Measurements from ENCODE around the gene PABPC1L. TPM values are rescaled to one million over a fixed set of nuclear protein-coding genes. Genes with fewer than 3 reads are reported as not detected.
"Not testable (repeated sequence)": the region's sequence is repeated elsewhere in the genome, so short reads cannot be mapped to it uniquely, and the experiment has no call there.

The PABPC1L gene
- 3.9 and 4.8 TPM in 2 replicates for total RNA-seq (2014; rRNA removed; shearing (Covaris generic))

DNA sequence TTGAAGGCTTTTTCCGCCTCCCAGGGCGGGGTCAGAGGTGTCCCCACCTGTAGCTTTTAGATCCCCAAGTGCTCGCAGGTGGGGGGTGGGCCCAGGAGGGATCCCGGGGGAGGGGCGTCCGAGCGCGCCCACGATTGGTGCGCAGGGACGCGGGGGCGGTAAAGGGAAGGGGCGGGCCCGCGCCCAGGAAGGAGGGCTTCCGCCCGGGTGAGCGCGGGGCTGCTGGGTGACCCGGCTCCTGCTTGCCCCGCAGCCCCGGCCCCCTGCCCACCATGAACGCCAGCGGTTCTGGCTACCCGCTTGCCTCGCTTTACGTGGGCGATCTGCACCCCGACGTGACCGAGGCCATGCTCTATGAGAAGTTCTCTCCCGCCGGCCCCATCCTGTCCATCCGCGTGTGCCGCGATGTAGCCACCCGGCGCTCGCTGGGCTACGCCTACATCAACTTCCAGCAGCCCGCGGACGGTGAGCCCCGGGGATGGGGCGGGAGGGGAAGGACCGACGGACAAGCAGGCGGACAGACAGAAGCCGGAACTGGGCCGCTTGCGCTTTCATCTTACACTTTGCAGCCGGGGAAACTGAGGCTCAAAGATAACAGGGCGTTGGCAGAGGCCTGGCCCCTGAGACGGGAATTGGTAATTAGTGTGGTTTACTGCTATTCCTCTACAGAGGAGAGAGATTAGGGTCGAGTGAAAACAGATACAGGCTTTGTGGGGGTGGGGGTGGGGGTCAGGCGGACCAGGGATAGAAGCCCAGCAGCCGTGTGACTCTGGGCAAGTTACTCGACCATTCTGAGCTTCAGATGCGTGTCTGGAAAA lies at the start of gene PABPC1L:
Gene PABPC1L (plus strand): TSS at position 189 of the 818 bp plus-strand sequence. CDS start 84 bp downstream, at position 273.
- H3K36me3 ChIP-seq, result peaks cover 56% of the 10 kb centered on the region
- H3K9me3 ChIP-seq (replicated peaks), result no peaks in the 10 kb centered on the region
- H3K4me3 ChIP-seq, result peak within 1 kb of the TSS; percentile 75
- peak; percentile 66 to 72 for DNase-seq (ENCODE audit: low read depth in 1 of 2, low spot score in 2 of 2)
- peaks cover 16% of the 10 kb centered on the region for H3K4me1 ChIP-seq (replicated peaks)
- no peaks in the 10 kb centered on the region for H3K27me3 ChIP-seq (replicated peaks)
- 0 out of 2 replicates have a peak within 1 kb of the TSS, but pooled peaks have one; percentile 22 for H3K27ac ChIP-seq

DNA sequence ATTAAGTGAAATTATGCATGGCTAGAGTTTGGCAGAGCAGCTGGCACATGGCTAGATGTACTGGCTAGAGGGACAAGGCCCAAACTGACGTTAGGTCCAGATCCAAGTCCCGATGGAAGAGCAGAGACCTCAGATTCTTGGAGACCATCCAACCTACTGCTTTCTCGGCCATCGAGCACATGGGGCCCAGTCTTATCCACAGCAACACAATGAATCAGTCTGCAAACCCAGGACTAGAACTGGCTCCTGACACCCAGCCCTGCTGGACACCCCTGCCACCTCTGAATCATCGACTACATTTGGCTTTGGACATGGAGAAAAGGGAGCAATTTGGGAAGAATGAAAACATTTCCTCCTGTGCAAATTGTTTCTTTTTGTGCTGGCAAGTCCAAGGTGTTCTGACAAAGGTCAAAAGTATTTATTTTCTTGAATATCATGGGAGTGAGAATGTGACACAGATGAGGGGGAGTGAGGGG lies 48.3 kb upstream of the PABPC1L start:
- no peak overlapping the region for H3K4me3 ChIP-seq
- peaks cover 11% of the 10 kb centered on the region for H3K4me1 ChIP-seq (replicated peaks)
- DNase-seq (ENCODE audit: low read depth in 1 of 2, low spot score in 2 of 2), result peak; percentile 41 to 48
- no peaks in the 10 kb centered on the region for H3K36me3 ChIP-seq
- no peaks in the 10 kb centered on the region for H3K27me3 ChIP-seq (replicated peaks)
- H3K27ac ChIP-seq, result no peak overlapping the region
- no peaks in the 10 kb centered on the region for H3K9me3 ChIP-seq (replicated peaks)

DNA sequence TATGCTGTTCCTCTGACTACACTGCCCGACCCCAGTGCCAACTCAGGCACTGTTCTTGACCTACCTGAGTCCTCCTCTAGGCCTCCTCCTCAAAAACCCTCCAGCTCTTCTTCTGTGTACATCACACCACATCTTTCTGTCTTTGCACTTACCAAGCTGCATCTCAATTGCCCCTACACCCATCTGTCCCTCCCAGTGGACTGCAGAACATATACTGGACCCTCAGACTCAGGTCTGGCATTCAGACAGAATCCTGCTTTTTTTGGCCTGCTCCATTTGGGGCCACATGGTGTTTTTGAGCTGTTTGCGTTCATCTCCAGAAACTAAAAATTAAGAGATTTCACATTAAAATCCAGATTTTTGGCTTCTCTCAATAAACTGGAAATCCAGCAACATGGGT lies 47.6 kb upstream of the PABPC1L start:
- H3K9me3 ChIP-seq (replicated peaks), result no peaks in the 10 kb centered on the region
- H3K36me3 ChIP-seq, result no peaks in the 10 kb centered on the region
- DNase-seq (ENCODE audit: low read depth in 1 of 2, low spot score in 2 of 2), result no peak
- no peak overlapping the region for H3K4me3 ChIP-seq
- H3K27ac ChIP-seq, result no peak overlapping the region
- H3K4me1 ChIP-seq (replicated peaks), result peaks cover 15% of the 10 kb centered on the region
- H3K27me3 ChIP-seq (replicated peaks), result no peaks in the 10 kb centered on the region

DNA sequence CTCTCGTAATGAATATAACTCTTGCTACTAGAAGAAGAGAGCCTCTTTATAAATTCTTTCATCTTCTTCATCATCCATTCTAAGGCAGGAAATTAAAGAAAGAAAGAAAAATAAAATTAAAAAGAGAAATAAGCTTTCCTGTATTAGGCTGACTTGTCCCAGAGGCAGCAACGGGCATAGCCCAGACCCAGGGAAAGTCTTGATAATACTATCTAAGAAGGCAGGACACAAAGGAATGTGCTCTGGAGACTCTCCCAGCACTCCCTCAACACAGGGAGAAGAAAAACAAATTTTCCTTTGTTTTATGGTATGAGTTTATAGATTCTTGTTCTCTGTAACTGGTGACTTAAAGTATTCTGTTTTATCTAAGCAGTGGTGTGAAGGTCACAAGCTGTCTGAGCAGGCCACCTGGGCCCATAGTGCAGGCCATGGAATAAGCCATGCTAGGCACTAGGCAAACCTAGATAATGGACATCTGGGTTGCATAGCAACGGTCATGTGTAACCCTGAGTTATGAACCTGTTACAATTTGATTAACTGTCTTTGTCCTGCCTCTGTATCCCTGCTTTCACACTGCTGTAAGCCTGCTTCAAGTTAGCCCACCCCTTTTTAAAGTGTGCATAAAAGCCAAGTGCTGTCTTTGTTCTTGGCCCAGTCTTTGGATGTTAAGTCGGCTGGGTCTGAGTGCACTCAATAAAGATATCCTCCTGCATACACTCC lies 46.3 kb upstream of the PABPC1L start:
- not testable (repeated sequence) for H3K27me3 ChIP-seq (replicated peaks); H3K36me3 ChIP-seq; H3K27ac ChIP-seq; H3K9me3 ChIP-seq (replicated peaks); DNase-seq (ENCODE audit: low read depth in 1 of 2, low spot score in 2 of 2); H3K4me3 ChIP-seq
- H3K4me1 ChIP-seq (replicated peaks), result peaks cover 15% of the 10 kb centered on the region

DNA sequence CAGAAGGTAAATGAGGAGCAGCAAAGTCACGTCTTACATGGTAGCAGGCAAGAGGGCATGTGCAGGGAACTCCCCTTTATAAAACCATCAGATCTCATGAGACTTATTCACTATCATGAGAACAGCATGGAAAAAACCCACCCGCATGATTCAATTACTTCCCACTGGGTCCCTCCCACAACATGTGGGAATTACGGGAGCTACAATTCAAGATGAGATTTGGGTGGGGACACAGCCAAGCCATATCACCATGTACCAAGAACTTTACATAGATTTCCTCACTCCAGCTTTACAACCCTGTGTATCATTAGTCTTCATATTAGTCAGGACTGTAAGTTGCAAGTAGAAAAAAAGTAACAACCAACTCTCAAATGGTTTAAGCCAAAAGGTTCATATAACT lies 45.4 kb upstream of the PABPC1L start:
- H3K4me1 ChIP-seq (replicated peaks), result peaks cover 15% of the 10 kb centered on the region
- DNase-seq (ENCODE audit: low read depth in 1 of 2, low spot score in 2 of 2); H3K27ac ChIP-seq; H3K36me3 ChIP-seq; H3K9me3 ChIP-seq (replicated peaks); H3K4me3 ChIP-seq: not testable (repeated sequence)
- H3K27me3 ChIP-seq (replicated peaks), result peaks cover 16% of the 10 kb centered on the region

DNA sequence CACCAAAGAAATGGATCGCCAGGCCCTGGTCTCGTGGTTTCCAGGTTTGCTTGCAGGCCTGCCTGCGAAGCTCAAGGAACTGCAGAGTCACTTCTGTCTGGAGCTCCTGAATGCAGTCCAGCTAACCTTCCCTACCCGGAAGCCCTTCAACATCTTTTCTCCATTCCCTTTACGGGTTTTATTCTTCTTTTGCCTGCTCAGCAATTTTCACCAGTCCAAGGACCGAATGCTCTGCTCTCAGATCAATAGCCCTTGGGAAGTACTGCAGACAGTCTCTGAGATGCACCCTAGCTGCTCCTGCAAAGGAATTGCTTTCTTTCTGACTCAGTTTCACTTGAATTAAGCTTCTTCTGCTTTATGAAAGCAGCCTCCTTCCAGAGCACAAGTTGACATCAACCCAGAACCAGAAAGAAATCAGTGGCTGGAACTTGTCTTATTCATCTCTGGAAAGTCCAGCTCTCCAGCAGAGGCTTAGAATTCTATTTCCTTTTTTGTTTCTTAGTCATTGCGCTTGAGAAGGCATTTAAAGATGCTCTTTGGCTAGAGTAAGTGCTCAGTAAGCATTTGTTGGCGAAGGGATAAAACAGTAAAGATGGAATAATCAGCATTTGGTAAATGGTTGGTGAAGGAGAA lies 43.0 kb upstream of the PABPC1L start:
- Histone ChIP-seq H3K27ac (no peak overlapping the region), H3K36me3 (no peaks in the 10 kb centered on the region), H3K27me3 (replicated peaks) (peaks cover 16% of the 10 kb centered on the region), H3K4me3 (no peak overlapping the region), H3K9me3 (replicated peaks) (no peaks in the 10 kb centered on the region), H3K4me1 (replicated peaks) (peaks cover 9% of the 10 kb centered on the region)
- no peak for DNase-seq (ENCODE audit: low read depth in 1 of 2, low spot score in 2 of 2)

DNA sequence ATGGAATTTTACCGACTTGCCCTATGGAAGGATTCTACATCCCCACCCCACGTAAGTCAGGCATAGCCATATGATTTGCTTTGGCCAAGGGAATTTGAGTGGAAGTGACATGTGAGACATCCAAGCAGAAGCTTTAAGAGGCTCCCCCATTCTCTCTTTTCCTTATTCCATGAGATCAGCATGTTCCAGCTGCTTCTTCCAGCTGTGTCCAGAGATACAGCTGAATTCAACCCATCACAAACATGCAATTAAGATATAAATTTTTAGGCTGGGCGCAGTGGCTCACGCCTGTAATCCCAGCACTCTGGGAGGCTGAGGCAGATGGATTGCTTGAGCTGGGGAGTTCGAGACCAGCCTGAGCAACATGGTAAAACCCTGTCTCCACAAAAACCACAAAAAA lies 40.4 kb upstream of the PABPC1L start:
- H3K36me3 ChIP-seq, result no peaks in the 10 kb centered on the region
- H3K4me3 ChIP-seq, result no peak overlapping the region
- 0 out of 2 replicates have a peak, but pooled peaks cover 4% of the 10 kb centered on the region for H3K4me1 ChIP-seq (replicated peaks)
- no peak for DNase-seq (ENCODE audit: low read depth in 1 of 2, low spot score in 2 of 2)
- H3K9me3 ChIP-seq (replicated peaks), result no peaks in the 10 kb centered on the region
- no peak overlapping the region for H3K27ac ChIP-seq
- H3K27me3 ChIP-seq (replicated peaks), result peaks cover 16% of the 10 kb centered on the region

DNA sequence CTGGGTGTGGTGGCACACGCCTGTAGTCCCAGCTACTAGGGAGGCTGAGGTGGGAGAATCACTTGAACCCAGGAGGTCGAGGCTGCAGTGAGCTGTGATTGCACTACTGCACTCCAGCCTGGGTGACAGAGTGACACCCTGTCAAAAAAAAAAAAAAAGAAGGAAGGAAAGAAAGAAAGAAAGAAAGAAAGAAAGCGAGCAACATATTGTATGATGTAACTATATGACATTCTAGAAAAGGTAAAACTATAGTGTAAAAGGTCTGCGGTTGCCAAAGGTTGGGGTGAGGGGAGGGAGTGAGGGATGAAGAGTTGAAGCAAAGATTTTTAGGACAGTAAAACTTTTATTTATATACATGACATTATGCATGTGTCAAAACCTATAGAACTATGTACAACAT lies 27.5 kb upstream of the PABPC1L start:
- Histone ChIP-seq H3K36me3 (peaks cover 16% of the 10 kb centered on the region), H3K4me1 (replicated peaks) (peaks cover 12% of the 10 kb centered on the region), H3K27me3 (replicated peaks) (peaks cover 12% of the 10 kb centered on the region)
- H3K27ac ChIP-seq; DNase-seq (ENCODE audit: low read depth in 1 of 2, low spot score in 2 of 2); H3K4me3 ChIP-seq; H3K9me3 ChIP-seq (replicated peaks): not testable (repeated sequence)

DNA sequence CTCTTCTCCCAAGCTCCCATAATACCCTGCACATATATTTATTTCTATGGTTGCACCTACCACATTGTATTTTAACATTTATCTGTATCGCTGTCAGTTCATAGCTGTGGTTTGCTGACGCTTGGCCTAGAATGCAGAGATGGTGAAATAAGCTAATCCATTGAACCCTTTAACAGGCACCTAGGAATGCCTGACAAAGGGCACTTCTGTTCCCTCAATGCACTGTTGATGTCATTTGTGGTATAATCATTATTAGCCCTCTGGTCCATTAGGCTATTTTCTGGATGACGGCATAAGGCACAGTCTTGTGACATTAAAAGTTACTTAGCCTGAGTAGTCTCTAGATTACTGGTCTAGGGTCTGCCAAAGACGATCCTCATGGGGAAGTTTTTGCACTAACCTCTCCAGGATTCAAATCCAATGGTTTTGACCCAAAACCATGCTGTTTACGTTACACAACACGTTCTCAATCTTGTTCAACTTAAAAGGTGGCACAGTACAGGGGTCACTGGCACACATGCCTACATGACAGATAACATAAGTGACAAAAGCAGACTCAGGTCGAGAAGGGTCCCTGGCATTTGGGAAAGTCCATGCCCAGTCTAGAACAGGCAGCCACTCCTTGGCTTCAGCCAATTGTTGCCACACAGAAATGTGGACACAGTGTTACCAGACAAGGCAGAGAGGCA lies 26.5 kb upstream of the PABPC1L start:
- Histone ChIP-seq H3K4me1 (replicated peaks) (peaks cover 15% of the 10 kb centered on the region), H3K27ac (no peak overlapping the region), H3K27me3 (replicated peaks) (peaks cover 6% of the 10 kb centered on the region), H3K9me3 (replicated peaks) (no peaks in the 10 kb centered on the region), H3K4me3 (no peak overlapping the region), H3K36me3 (peaks cover 26% of the 10 kb centered on the region)
- DNase-seq (ENCODE audit: low read depth in 1 of 2, low spot score in 2 of 2), result no peak

DNA sequence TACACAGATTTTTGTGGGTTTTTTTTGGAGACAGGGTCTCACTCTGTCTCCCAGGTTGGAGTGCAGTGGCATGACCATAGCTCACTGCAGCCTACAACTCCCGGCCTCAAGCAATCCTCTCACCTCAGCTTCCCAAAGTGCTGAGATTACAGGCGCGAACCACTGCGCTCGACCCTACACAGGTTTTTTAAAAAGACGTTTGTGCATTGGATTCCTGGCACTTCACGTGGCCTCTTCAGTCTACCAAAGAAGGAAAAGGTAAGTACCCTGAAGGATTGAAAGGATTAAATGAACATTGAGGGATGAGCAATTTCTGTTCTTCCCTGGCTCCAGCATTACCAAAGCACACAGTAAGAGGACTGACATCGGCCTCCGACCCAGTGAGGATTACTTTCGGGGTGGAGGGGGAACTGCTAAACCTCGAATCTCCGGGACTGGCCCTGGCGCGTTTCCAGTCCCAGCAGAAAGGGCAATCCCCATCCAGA lies 24.9 kb upstream of the PABPC1L start:
- H3K4me3 ChIP-seq, result peak overlapping the region; percentile 93
- H3K27me3 ChIP-seq (replicated peaks), result no peaks in the 10 kb centered on the region
- H3K4me1 ChIP-seq (replicated peaks), result peaks cover 15% of the 10 kb centered on the region
- no peak overlapping the region for H3K27ac ChIP-seq
- H3K36me3 ChIP-seq, result peaks cover 42% of the 10 kb centered on the region
- DNase-seq (ENCODE audit: low read depth in 1 of 2, low spot score in 2 of 2), result no peak
- no peaks in the 10 kb centered on the region for H3K9me3 ChIP-seq (replicated peaks)

DNA sequence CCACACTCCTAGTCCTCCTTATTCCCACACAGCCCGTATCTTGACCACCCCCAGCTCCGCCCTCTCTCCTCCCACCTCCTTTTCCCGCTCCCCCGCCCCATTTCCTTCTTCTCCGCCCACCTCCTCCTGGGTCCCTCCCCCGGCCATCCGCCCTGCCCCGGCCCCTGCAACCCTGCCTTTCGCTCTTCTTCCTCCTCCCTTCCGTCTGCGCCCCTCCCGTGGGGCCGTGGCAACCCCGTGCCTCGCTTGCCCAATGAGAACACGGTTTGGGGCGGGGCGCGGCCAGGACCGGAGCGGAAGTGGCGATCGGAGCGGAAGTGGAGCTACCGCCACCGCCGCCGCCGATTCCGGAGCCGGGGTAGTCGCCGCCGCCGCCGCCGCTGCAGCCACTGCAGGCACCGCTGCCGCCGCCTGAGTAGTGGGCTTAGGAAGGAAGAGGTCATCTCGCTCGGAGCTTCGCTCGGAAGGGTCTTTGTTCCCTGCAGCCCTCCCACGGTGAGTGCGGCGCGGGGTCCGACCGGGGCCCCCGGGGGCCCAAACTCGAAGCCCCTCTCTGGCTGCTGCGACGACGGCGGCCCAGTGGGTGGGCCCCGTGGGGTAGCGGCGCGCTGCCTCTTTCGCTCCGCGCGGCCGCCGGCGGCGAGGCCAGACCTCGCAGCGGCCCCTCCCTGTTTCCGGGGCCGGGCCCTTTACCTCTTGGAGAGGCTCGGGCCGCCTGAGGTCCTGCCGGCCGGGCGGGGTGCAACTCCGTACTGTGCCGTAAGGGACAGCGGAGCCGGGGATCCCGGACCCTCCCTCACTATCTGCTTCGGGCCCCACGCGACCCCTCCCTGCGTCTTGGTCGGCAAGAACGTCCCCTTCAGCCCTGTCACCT lies 24.2 kb upstream of the PABPC1L start, which contains the start of gene YWHAB:
Gene YWHAB (plus strand): TSS at position 314 of the 874 bp plus-strand sequence. CDS start 15,829 bp downstream, outside the sequence.
- no peaks in the 10 kb centered on the region for H3K27me3 ChIP-seq (replicated peaks)
- H3K4me3 ChIP-seq, result peak within 1 kb of the TSS; percentile 93
- DNase-seq (ENCODE audit: low read depth in 1 of 2, low spot score in 2 of 2), result peak; percentile 95 to 99
- peak within 1 kb of the TSS; percentile 86 for H3K27ac ChIP-seq
- peaks cover 45% of the 10 kb centered on the region for H3K36me3 ChIP-seq
- peaks cover 15% of the 10 kb centered on the region for H3K4me1 ChIP-seq (replicated peaks)
- no peaks in the 10 kb centered on the region for H3K9me3 ChIP-seq (replicated peaks)

DNA sequence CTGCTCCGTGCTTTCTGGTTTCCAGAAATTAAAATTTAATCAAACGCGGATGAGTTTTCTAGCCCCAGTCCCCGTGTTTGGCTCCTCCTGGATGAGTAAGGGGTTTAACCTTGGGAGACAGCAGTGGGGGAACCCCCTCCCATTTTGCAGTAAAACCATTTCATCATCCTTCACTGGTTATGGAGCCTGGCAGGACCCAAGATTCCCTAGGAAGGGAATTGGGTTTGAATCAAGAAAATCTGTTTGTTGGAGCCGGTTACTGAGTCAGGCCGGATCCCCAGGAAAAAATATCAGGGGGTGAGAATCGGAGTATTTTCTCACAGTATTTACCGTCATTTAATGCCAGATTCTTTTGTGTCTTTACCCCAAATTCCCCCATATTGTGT lies 23.6 kb upstream of the PABPC1L start:
- no peaks in the 10 kb centered on the region for H3K27me3 ChIP-seq (replicated peaks)
- DNase-seq (ENCODE audit: low read depth in 1 of 2, low spot score in 2 of 2), result no peak
- no peaks in the 10 kb centered on the region for H3K9me3 ChIP-seq (replicated peaks)
- H3K4me3 ChIP-seq, result peak overlapping the region; percentile 93
- H3K27ac ChIP-seq, result peak overlapping the region; percentile 86
- H3K36me3 ChIP-seq, result peaks cover 50% of the 10 kb centered on the region
- H3K4me1 ChIP-seq (replicated peaks), result peaks cover 15% of the 10 kb centered on the region
